K562 (cell line): ENCODE results near the gene ZMAT2. TPM values are rescaled to one million over a fixed set of nuclear protein-coding genes. Genes with fewer than 3 reads are reported as not detected.

ENCODE experiments used
- ARID4B ChIP-seq: sonication (generic); formaldehyde crosslinking; IDR thresholded peaks from 2 replicates; pipeline ENCODE4 v1.8.0; 2022; ENCODE audit warnings: mild to moderate bottlenecking, missing genetic modification reagents
- ATF1 ChIP-seq, 2 experiments: fragments of 450-650 bp in 1 of 2; IDR thresholded peaks; 2 replicates each; pipeline ENCODE4 v1.6.1; 2016; ENCODE audit warnings: missing compliant biosample characterization in 1 of 2, missing genetic modification characterization in 1 of 2
- BCOR ChIP-seq: fragments of 450-650 bp; IDR thresholded peaks from 2 replicates; pipeline ENCODE4 v1.6.1; 2016
- CBFB ChIP-seq: sonication (generic); formaldehyde crosslinking; IDR thresholded peaks from 2 replicates; pipeline ENCODE4 v1.4.0; 2020; ENCODE audit warnings: mild to moderate bottlenecking, missing genetic modification reagents
- CHCHD3 ChIP-seq: fragments of 250-450 bp; sonication (Bioruptor Pico); IDR thresholded peaks from 2 replicates; pipeline ENCODE4 v2.1.2; 2022; ENCODE audit warnings: mild to moderate bottlenecking
- HDGF ChIP-seq: fragments of 450-650 bp; IDR thresholded peaks from 2 replicates; pipeline ENCODE4 v1.6.1; 2016
- LARP7 ChIP-seq: fragments of 450-650 bp; IDR thresholded peaks from 2 replicates; pipeline ENCODE4 v1.6.1; 2016
- LEF1 ChIP-seq: fragments of 450-650 bp; IDR thresholded peaks from 2 replicates; pipeline ENCODE4 v1.6.1; 2016; ENCODE audit warnings: mild to moderate bottlenecking
- NUFIP1 ChIP-seq: fragments of 450-650 bp; IDR thresholded peaks from 2 replicates; pipeline ENCODE4 v1.6.1; 2018; ENCODE audit not compliant: partially characterized antibody
- PCBP2 ChIP-seq: fragments of 200-400 bp; formaldehyde crosslinking; IDR thresholded peaks from 2 replicates; pipeline ENCODE4 v1.6.1; 2018; ENCODE audit warnings: low read length, low read depth, mild to moderate bottlenecking, moderate library complexity; ENCODE audit not compliant: poor library complexity, severe bottlenecking
- SIX5 ChIP-seq, 2 experiments: IDR thresholded peaks; 2 replicates each; pipeline ENCODE4 v1.6.1; 2011; ENCODE audit warnings: low read length in 2 of 2, borderline replicate concordance in 1 of 2, low read depth in 1 of 2, mild to moderate bottlenecking in 1 of 2, moderate library complexity in 1 of 2; ENCODE audit not compliant: insufficient read depth in 1 of 2
- SMARCC2 ChIP-seq: fragments of 450-650 bp; IDR thresholded peaks from 2 replicates; pipeline ENCODE4 v1.6.1; 2017; ENCODE audit warnings: antibody characterized with exemption, moderate library complexity, mild to moderate bottlenecking, low read depth
- SOX6 ChIP-seq: fragments of 450-650 bp; IDR thresholded peaks from 2 replicates; pipeline ENCODE4 v1.6.1; 2014; ENCODE audit warnings: mild to moderate bottlenecking
- TAF15 ChIP-seq: fragments of 200-400 bp; formaldehyde crosslinking; IDR thresholded peaks from 2 replicates; pipeline ENCODE4 v1.6.1; 2017; ENCODE audit warnings: mild to moderate bottlenecking, low read depth, low read length, moderate library complexity
- TRIM28 ChIP-seq: fragments of 450-650 bp; IDR thresholded peaks from 2 replicates; pipeline ENCODE4 v1.6.1; 2017
- U2AF2 ChIP-seq: fragments of 200-400 bp; formaldehyde crosslinking; optimal IDR thresholded peaks from 2 replicates; pipeline ENCODE3; 2017; ENCODE audit warnings: low read depth, mild to moderate bottlenecking, low read length
- ZBTB33 ChIP-seq: sonication (generic); formaldehyde crosslinking; IDR thresholded peaks from 2 replicates; pipeline ENCODE4 v1.8.1; 2023; ENCODE audit warnings: mild to moderate bottlenecking, missing genetic modification reagents
- ZFX ChIP-seq: sonication (generic); formaldehyde crosslinking; IDR thresholded peaks from 2 replicates; pipeline ENCODE4 v1.8.0; 2022; ENCODE audit warnings: mild to moderate bottlenecking, missing genetic modification reagents, moderate library complexity
- polyA plus RNA-seq, 8 experiments: library from polyadenylated mRNA; depleted of rRNA in 4 of 8; stranded (reverse) in 5 of 8; unstranded in 3 of 8; fragments of >200 nt; fragmentation: Nextera tagmentation in 2 of 8; fragmentation: Illumina TruSeq in 1 of 8; extraction: Ambion mirVana in 2 of 8; extraction: Trizol in 1 of 8; gene quantifications; 2 replicates each; pipeline versions ENCODE4 v1.2.1 to v1.2.3, GENCODE V29; 2011 to 2014; ENCODE audit warnings: inconsistent platforms in 1 of 8, missing spikeins in 1 of 8
- total RNA-seq, 7 experiments: library from RNA; depleted of rRNA in 6 of 7; stranded (reverse); fragments of >200 nt in 6 of 7; fragmentation: Illumina TruSeq in 2 of 7; extraction: Trizol in 2 of 7; gene quantifications; 2 replicates each; pipeline versions ENCODE4 v1.2.1 to v1.2.3, GENCODE V29; 2011 to 2021; ENCODE audit warnings: low replicate concordance in 1 of 7
- TF ChIP-seq, protein P1 (sequence below): sonication (generic); formaldehyde crosslinking; IDR thresholded peaks from 2 replicates; pipeline ENCODE4 v1.8.0; 2022; ENCODE audit warnings: missing genetic modification reagents, mild to moderate bottlenecking, moderate library complexity, borderline replicate concordance

Gene ZMAT2
- total and polyA plus RNA-seq, 9 of the 15 experiments (the other 6 are each of a cell fraction or from before 2014, with no cell fraction given) = 44.2 to 101 (median 69.2) TPM

DNA sequence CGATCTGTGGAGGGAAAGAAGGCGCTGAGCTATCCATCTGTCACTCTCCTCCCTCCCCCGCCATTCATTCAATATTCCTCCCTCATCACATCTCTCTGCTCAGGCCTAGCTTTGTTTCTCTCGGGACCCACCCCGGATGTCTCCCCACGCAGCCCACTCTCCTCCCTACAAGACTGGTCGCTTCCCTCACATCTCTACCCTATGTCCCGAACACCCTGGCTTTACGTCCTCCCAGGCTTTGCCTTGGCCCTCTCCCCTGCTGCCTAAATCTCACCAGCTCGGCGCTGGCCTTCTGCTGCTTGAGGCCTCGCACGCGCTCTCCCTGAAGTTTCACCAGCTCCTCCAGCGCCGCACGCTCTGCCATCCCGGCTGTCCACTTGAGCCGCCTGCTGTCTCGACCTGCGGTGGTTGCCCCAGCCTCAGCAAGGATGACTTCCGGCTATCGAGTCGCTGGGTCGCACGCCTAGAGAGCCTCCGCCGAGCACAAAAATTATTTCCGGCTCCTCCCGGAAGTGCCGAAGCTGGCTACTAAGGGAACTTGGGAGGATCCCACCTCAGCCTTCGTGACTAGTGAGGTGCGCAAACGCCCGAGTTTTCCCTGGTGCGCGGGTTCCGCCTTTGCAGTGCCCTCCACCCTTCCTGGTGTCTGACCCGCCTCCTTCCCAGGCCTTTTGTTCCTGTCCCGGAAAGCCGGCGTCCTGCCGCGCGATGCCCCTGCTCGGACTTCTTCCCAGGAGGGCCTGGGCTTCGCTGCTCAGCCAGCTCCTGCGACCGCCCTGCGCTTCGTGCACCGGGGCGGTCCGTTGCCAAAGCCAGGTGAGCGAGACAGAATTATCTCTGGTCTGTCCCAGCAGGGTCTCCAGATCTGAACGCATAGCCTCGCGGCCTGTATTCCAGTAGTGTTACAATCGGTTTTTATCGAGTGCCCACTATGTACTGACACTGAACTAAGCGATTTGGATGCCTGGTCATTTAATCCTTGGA, 9.0 kb upstream of the ZMAT2 start, which contains the start of the genes HARS1 and HARS2 (continued):
- TF ChIP-seq LEF1 (peak; percentile 12; the same call in 1 of the 2 replicates), TRIM28 (peak; percentile 65; the same call in 1 of the 2 replicates), ZFX (CRISPR knock-in tag) (peak; percentile 87), CHCHD3 (CRISPR knock-in tag) (no peak), BCOR (peak; percentile 55), SIX5 (IDR thresholded peaks at IDR 0.05; ENCODE audit: borderline replicate concordance in 1 of 2, insufficient read depth in 1 of 2, low read depth in 1 of 2, low read length in 2 of 2) (peak in 1 of 2 experiments; percentile 11; a peak in 1 of 4 replicates), U2AF2 (no peak), TAF15 (no peak), CBFB (no peak), ATF1 (CRISPR knock-in tag; IDR thresholded peaks at IDR 0.05) (no peak), ATF1 (tag; IDR thresholded peaks at IDR 0.05) (peak; percentile 71), ZBTB33 (0 out of 2 replicates have a peak, but pooled peaks have one; percentile 28), NUFIP1 (no peak), HDGF (no peak; the same call in 1 of the 2 replicates), ARID4B (CRISPR knock-in tag) (peak; percentile 95), LARP7 (peak; percentile 93; the same call in 1 of the 2 replicates), SMARCC2 (no peak), SOX6 (peak; percentile 54; the same call in 1 of the 2 replicates), PCBP2 (no peak)
- TF ChIP-seq, protein P1, sequence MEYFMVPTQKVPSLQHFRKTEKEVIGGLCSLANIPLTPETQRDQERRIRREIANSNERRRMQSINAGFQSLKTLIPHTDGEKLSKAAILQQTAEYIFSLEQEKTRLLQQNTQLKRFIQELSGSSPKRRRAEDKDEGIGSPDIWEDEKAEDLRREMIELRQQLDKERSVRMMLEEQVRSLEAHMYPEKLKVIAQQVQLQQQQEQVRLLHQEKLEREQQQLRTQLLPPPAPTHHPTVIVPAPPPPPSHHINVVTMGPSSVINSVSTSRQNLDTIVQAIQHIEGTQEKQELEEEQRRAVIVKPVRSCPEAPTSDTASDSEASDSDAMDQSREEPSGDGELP (CRISPR knock-in tag) = peak; percentile 90
